Measurements from ENCODE around the gene FGD4.

The FGD4 gene

DNA sequence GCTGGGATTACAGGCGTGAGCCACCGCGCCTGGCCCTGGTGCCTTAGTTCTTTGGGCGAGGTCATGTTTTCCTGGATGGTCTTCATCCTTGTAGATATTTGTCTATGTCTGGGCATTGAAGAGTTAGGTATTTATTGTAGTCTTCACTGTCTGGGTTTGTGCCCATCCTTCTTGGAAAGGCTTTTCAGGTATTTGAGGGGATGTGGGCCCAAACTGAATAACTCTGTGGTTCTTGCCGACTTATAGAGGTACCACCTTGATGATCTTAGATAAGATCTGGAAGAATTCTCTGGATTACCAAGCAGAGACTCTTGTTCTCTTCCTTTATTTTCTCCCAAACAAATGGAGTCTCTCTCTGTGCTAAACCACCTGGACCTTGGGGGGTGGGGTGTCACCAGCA lies 18.9 kb downstream of the FGD4 start:
- no peak overlapping the region for H3K9ac ChIP-seq
- no peaks in the 10 kb centered on the region for H3K27me3 ChIP-seq (ENCODE audit: insufficient read depth, low read depth)
- H3K79me2 ChIP-seq (ENCODE audit: insufficient read depth, low read depth) = no peaks in the 10 kb centered on the region

DNA sequence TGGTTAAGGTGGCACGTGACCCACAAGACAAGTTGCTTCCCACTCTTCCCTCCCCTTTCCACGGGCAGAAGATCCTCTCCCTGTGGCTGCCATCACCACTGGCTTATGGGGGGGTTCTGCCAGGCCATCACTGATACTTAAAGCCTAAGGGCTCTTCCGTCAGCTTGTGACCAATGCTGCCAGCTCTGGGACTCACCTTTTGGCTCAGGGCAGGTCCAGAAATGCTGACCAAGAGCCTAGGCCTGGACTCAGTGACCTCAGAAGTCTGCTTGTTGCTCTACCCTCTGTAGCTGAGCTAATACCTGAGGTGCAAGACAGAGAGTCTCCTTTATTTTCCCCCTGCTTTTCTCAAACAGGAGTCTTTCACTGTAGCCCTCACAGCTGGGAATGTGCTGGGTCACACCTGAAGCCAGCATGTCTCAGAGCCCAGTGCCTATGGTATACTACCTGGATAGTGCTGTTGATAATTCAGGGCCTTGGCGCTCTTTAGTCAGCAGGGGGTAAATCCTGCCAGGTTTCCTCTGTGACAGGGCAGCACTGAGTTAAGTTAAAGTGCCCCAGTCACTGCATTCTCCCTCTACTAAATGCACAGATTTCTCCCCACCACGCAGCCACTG lies 19.7 kb downstream of the FGD4 start:
- H3K4me3 ChIP-seq (IDR thresholded peaks at IDR 0.05; ENCODE audit: insufficient read depth, low read depth, low read length) = no peak overlapping the region
- no peak overlapping the region for H3K9ac ChIP-seq
- H4K20me1 ChIP-seq (ENCODE audit: insufficient read depth) = no peaks in the 10 kb centered on the region
- H3K4me1 ChIP-seq (ENCODE audit: low read depth, poor library complexity, severe bottlenecking) = peaks cover 10% of the 10 kb centered on the region
- H3K27me3 ChIP-seq (ENCODE audit: insufficient read depth, low read depth) = no peaks in the 10 kb centered on the region
- H3K27ac ChIP-seq = no peak overlapping the region
- TF ChIP-seq, protein P1, sequence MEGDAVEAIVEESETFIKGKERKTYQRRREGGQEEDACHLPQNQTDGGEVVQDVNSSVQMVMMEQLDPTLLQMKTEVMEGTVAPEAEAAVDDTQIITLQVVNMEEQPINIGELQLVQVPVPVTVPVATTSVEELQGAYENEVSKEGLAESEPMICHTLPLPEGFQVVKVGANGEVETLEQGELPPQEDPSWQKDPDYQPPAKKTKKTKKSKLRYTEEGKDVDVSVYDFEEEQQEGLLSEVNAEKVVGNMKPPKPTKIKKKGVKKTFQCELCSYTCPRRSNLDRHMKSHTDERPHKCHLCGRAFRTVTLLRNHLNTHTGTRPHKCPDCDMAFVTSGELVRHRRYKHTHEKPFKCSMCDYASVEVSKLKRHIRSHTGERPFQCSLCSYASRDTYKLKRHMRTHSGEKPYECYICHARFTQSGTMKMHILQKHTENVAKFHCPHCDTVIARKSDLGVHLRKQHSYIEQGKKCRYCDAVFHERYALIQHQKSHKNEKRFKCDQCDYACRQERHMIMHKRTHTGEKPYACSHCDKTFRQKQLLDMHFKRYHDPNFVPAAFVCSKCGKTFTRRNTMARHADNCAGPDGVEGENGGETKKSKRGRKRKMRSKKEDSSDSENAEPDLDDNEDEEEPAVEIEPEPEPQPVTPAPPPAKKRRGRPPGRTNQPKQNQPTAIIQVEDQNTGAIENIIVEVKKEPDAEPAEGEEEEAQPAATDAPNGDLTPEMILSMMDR (conservative IDR thresholded peaks at IDR 0.05; ENCODE audit: low read depth, low read length) = no peak
- H3K79me2 ChIP-seq (ENCODE audit: insufficient read depth, low read depth) = no peaks in the 10 kb centered on the region
- no peak overlapping the region for H2AFZ ChIP-seq (ENCODE audit: low read depth)
- no peak overlapping the region for H3K4me2 ChIP-seq
- H3K36me3 ChIP-seq (ENCODE audit: insufficient read depth) = no peaks in the 10 kb centered on the region

More for the DNA sequence above, 18.9 kb downstream of the FGD4 start:
- TF ChIP-seq, protein P1 (conservative IDR thresholded peaks at IDR 0.05; ENCODE audit: low read depth, low read length) = no peak
- H3K27ac ChIP-seq = no peak overlapping the region
- H3K4me2 ChIP-seq = no peak overlapping the region
- H3K4me3 ChIP-seq (IDR thresholded peaks at IDR 0.05; ENCODE audit: insufficient read depth, low read depth, low read length) = no peak overlapping the region
- H3K36me3 ChIP-seq (ENCODE audit: insufficient read depth) = no peaks in the 10 kb centered on the region
- no peak overlapping the region for H2AFZ ChIP-seq (ENCODE audit: low read depth)
- H3K4me1 ChIP-seq (ENCODE audit: low read depth, poor library complexity, severe bottlenecking) = peaks cover 10% of the 10 kb centered on the region
- no peaks in the 10 kb centered on the region for H4K20me1 ChIP-seq (ENCODE audit: insufficient read depth)

DNA sequence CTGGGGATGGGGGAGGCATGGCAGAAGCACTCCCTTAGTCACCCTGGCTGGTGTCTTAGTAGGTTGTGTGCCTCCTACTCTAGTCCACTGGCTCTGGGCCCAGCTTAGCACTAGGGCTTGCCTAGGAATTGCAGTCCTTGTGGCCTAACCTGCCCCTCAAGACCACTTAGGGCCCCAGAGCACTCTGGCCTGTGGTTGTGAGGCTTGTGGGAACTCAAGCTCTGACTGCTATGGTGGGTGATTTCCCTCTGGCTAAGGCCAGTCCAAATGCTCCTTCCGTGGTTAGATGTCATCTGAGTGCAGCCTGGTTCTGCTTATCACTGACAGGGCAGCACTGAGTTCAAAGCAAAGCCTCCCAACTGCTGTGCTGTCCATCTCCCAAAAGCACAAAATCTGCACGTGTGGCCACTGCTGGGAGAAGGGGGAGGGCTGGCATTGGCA lies 20.2 kb downstream of the FGD4 start:
- Histone ChIP-seq H3K27me3 (ENCODE audit: insufficient read depth, low read depth) (no peaks in the 10 kb centered on the region), H4K20me1 (ENCODE audit: insufficient read depth) (no peaks in the 10 kb centered on the region), H3K27ac (no peak overlapping the region), H3K4me1 (ENCODE audit: low read depth, poor library complexity, severe bottlenecking) (peaks cover 10% of the 10 kb centered on the region), H3K4me2 (no peak overlapping the region), H3K36me3 (ENCODE audit: insufficient read depth) (no peaks in the 10 kb centered on the region), H3K9ac (no peak overlapping the region), H3K4me3 (IDR thresholded peaks at IDR 0.05; ENCODE audit: insufficient read depth, low read depth, low read length) (no peak overlapping the region), H3K79me2 (ENCODE audit: insufficient read depth, low read depth) (no peaks in the 10 kb centered on the region), H2AFZ (ENCODE audit: low read depth) (no peak overlapping the region)
- TF ChIP-seq, protein P1 (conservative IDR thresholded peaks at IDR 0.05; ENCODE audit: low read depth, low read length) = no peak

DNA sequence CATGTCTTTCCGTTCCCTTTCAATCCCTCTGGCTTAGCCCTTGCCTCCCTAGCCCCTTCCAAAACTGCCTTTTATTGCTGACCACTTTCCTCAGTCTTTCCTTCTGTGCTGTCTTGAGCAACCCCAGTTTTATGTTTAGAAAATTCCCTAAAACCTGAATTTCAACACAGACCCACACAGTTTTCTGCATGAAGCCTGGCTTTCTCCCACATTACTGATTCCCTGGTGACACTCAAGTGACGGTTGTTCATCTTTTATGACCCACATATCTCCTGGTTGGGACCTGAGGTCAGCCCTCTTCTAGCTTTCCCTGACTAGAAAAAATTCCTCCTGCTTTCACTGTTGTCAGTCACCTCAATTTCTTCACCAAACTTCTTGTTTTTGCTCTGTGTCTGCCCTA lies 21.0 kb downstream of the FGD4 start:
- no peak overlapping the region for H3K4me3 ChIP-seq (IDR thresholded peaks at IDR 0.05; ENCODE audit: insufficient read depth, low read depth, low read length)
- H3K9ac ChIP-seq = no peak overlapping the region
- TF ChIP-seq, protein P1 (conservative IDR thresholded peaks at IDR 0.05; ENCODE audit: low read depth, low read length) = no peak
- H4K20me1 ChIP-seq (ENCODE audit: insufficient read depth) = no peaks in the 10 kb centered on the region
- peaks cover 10% of the 10 kb centered on the region for H3K4me1 ChIP-seq (ENCODE audit: low read depth, poor library complexity, severe bottlenecking)
- H2AFZ ChIP-seq (ENCODE audit: low read depth) = no peak overlapping the region
- H3K79me2 ChIP-seq (ENCODE audit: insufficient read depth, low read depth) = no peaks in the 10 kb centered on the region
- H3K27me3 ChIP-seq (ENCODE audit: insufficient read depth, low read depth) = no peaks in the 10 kb centered on the region
- H3K27ac ChIP-seq = no peak overlapping the region
- no peaks in the 10 kb centered on the region for H3K36me3 ChIP-seq (ENCODE audit: insufficient read depth)
- no peak overlapping the region for H3K4me2 ChIP-seq
